ENCODE data around the gene PGAM5.
A peak's percentile ranks its signal among the peaks of the same experiment; 100 is the strongest.

Gene PGAM5

GRCh38 chr12:132710405-132711079, at the start of gene PGAM5:
PGAM5 (plus strand) TSS chr12:132710842; CDS start chr12:132710877, 35 bp downstream.
- peak; percentile 59 for DNase-seq (ENCODE audit: low read depth)

- no peak for DNase-seq (ENCODE audit: low read depth)
Observed at GRCh38 chr12:132660996-132661395, 49.6 kb upstream of the PGAM5 start.

GRCh38 chr12:132661972-132662371, 48.7 kb upstream of the PGAM5 start:
- DNase-seq (ENCODE audit: low read depth), result no peak

GRCh38 chr12:132662901-132663755, 47.5 kb upstream of the PGAM5 start:
- no peak for DNase-seq (ENCODE audit: low read depth)

- DNase-seq (ENCODE audit: low read depth), result no peak
Observed at GRCh38 chr12:132664206-132665148, 46.2 kb upstream of the PGAM5 start.

GRCh38 chr12:132665149-132665491, 45.5 kb upstream of the PGAM5 start:
- DNase-seq (ENCODE audit: low read depth), result no peak

GRCh38 chr12:132665794-132666193, 44.8 kb upstream of the PGAM5 start:
- DNase-seq (ENCODE audit: low read depth), result no peak

- no peak for DNase-seq (ENCODE audit: low read depth)
Observed at GRCh38 chr12:132668191-132669088, 42.2 kb upstream of the PGAM5 start.

- DNase-seq (ENCODE audit: low read depth), result no peak
Observed at GRCh38 chr12:132669166-132669879, 41.3 kb upstream of the PGAM5 start.

- DNase-seq (ENCODE audit: low read depth), result no peak
Observed at GRCh38 chr12:132672116-132672515, 38.5 kb upstream of the PGAM5 start.

GRCh38 chr12:132672678-132673077, 38.0 kb upstream of the PGAM5 start:
- DNase-seq (ENCODE audit: low read depth), result no peak

- no peak for DNase-seq (ENCODE audit: low read depth)
Observed at GRCh38 chr12:132673288-132674179, 37.1 kb upstream of the PGAM5 start.

- DNase-seq (ENCODE audit: low read depth), result no peak
Observed at GRCh38 chr12:132674561-132674960, 36.1 kb upstream of the PGAM5 start.

- no peak for DNase-seq (ENCODE audit: low read depth)
Observed at GRCh38 chr12:132675757-132676432, 34.7 kb upstream of the PGAM5 start.

GRCh38 chr12:132677492-132677891, 33.1 kb upstream of the PGAM5 start:
- no peak for DNase-seq (ENCODE audit: low read depth)

GRCh38 chr12:132685400-132685799, 25.2 kb upstream of the PGAM5 start:
- DNase-seq (ENCODE audit: low read depth), result no peak

GRCh38 chr12:132686825-132687210, 23.8 kb upstream of the PGAM5 start:
- DNase-seq (ENCODE audit: low read depth), result no peak

GRCh38 chr12:132687211-132688164, 23.2 kb upstream of the PGAM5 start, which contains the start of the genes POLE and PXMP2:
POLE (minus strand) TSS chr12:132687342; CDS start chr12:132687315, 27 bp downstream.
PXMP2 (plus strand) TSS chr12:132687587; CDS start chr12:132687671, 84 bp downstream.
- peak; percentile 91 for DNase-seq (ENCODE audit: low read depth)

All from GM04504 (cell line).